ENCODE data around the gene ID2. TPM values are rescaled to one million over a fixed set of nuclear protein-coding genes. Genes with fewer than 3 reads are reported as not detected.

The ID2 gene
- total and polyA plus RNA-seq, 2 of the 13 experiments (the other 11 are each of a cell fraction or from before 2014, with no cell fraction given): 214 to 719 TPM

DNA sequence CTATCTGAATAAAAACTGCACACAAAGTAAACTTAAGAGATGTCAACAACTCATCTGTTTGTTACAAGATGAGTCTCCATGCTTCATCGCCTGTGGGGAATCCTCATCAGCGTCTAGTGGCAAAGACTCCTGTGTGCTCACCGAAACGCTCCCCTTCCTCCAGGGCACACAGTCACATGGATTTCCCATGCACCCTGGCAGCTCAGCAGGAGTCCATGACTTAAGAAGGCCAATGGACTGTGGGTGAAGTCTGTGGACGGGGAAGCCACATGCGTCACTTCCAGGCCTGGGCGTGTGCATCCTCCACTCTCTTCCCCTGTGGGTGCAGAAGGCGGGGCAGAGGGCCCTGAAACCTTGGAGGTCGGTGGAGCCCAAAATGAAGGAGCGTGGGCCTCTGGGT is 41.1 kb downstream of the ID2 start:
- no peak for ATAC-seq
- in situ Hi-C loops (cut with HindIII; ENCODE audit: extremely low pct_ligation_motif_present, low pct_unique_long_range_greater_than_20kb) (no loop called here), intact Hi-C loops (cut with micrococcal nuclease; ENCODE audit: unreplicated experiment) (no loop called here)
- ChIA-PET CTCF (ENCODE audit: low intra/inter-chr PET ratio, low total read pairs) (no interaction called here), POLR2A (no interaction called here)
- no peaks in the 10 kb centered on the region for H4K20me1 ChIP-seq (ENCODE audit: insufficient read depth, low read length)
- WGBS (ENCODE audit: low lambda C conversion rate): 71% methylated on average over 10 of the region's 10 CpGs
- H3K36me3 ChIP-seq (replicated peaks in 1 of 2; ENCODE audit: control insufficient read depth in 1 of 2, insufficient read depth in 2 of 2, low read length in 2 of 2): 0 out of 5 replicates have a peak, but pooled peaks cover 0 to 2% of the 10 kb centered on the region in 2 experiments
- no peak for DNase-seq (ENCODE audit: low spot score)
- peaks cover 0 to 3% of the 10 kb centered on the region in 2 experiments; a peak in 1 of 5 replicates for H3K27me3 ChIP-seq (ENCODE audit: control insufficient read depth in 1 of 2, insufficient read depth in 2 of 2, low read length in 2 of 2)
- no peaks in the 10 kb centered on the region for H3K79me2 ChIP-seq (ENCODE audit: insufficient read depth, low read length)
- no peak overlapping the region for H3K4me3 ChIP-seq (replicated peaks in 1 of 3; ENCODE audit: insufficient read depth in 1 of 3, low read depth in 2 of 3, low read length in 3 of 3)
- H3K4me1 ChIP-seq (ENCODE audit: insufficient read depth, low read length): peaks cover 10% of the 10 kb centered on the region; the same call in 1 of the 2 replicates
- H3K4me2 ChIP-seq (ENCODE audit: low read depth, low read length): no peak overlapping the region
- H3K9me3 ChIP-seq (ENCODE audit: low read length): no peaks in the 10 kb centered on the region
- TF ChIP-seq FOXJ3 (CRISPR knock-in tag; IDR thresholded peaks at IDR 0.05; ENCODE audit: borderline replicate concordance) (no peak), PCBP2 (optimal IDR thresholded peaks at IDR 0.05; ENCODE audit: low read depth, low read length, poor library complexity, severe bottlenecking) (no peak), ZNF431 (CRISPR knock-in tag; IDR thresholded peaks at IDR 0.05; ENCODE audit: borderline replicate concordance, low read depth) (no peak), CBFB (CRISPR knock-in tag; IDR thresholded peaks at IDR 0.05) (no peak), KDM5B (CRISPR knock-in tag; IDR thresholded peaks at IDR 0.05; ENCODE audit: borderline replicate concordance) (no peak)
- TF ChIP-seq, protein P1, sequence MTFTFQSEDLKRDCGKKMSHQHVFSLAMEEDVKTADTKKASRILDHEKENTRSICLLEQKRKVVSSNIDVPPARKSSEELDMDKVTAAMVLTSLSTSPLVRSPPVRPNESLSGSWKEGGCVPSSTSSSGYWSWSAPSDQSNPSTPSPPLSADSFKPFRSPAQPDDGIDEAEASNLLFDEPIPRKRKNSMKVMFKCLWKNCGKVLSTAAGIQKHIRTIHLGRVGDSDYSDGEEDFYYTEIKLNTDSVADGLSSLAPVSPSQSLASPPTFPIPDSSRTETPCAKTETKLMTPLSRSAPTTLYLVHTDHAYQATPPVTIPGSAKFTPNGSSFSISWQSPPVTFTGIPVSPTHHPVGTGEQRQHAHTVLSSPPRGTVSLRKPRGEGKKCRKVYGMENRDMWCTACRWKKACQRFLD (CRISPR knock-in tag; IDR thresholded peaks at IDR 0.05; ENCODE audit: borderline replicate concordance): no peak
- TF ChIP-seq, protein P2, sequence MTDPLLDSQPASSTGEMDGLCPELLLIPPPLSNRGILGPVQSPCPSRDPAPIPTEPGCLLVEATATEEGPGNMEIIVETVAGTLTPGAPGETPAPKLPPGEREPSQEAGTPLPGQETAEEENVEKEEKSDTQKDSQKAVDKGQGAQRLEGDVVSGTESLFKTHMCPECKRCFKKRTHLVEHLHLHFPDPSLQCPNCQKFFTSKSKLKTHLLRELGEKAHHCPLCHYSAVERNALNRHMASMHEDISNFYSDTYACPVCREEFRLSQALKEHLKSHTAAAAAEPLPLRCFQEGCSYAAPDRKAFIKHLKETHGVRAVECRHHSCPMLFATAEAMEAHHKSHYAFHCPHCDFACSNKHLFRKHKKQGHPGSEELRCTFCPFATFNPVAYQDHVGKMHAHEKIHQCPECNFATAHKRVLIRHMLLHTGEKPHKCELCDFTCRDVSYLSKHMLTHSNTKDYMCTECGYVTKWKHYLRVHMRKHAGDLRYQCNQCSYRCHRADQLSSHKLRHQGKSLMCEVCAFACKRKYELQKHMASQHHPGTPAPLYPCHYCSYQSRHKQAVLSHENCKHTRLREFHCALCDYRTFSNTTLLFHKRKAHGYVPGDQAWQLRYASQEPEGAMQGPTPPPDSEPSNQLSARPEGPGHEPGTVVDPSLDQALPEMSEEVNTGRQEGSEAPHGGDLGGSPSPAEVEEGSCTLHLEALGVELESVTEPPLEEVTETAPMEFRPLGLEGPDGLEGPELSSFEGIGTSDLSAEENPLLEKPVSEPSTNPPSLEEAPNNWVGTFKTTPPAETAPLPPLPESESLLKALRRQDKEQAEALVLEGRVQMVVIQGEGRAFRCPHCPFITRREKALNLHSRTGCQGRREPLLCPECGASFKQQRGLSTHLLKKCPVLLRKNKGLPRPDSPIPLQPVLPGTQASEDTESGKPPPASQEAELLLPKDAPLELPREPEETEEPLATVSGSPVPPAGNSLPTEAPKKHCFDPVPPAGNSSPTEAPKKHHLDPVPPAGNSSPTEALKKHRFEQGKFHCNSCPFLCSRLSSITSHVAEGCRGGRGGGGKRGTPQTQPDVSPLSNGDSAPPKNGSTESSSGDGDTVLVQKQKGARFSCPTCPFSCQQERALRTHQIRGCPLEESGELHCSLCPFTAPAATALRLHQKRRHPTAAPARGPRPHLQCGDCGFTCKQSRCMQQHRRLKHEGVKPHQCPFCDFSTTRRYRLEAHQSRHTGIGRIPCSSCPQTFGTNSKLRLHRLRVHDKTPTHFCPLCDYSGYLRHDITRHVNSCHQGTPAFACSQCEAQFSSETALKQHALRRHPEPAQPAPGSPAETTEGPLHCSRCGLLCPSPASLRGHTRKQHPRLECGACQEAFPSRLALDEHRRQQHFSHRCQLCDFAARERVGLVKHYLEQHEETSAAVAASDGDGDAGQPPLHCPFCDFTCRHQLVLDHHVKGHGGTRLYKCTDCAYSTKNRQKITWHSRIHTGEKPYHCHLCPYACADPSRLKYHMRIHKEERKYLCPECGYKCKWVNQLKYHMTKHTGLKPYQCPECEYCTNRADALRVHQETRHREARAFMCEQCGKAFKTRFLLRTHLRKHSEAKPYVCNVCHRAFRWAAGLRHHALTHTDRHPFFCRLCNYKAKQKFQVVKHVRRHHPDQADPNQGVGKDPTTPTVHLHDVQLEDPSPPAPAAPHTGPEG (CRISPR knock-in tag; IDR thresholded peaks at IDR 0.05): no peak
- TF ChIP-seq, protein P3, sequence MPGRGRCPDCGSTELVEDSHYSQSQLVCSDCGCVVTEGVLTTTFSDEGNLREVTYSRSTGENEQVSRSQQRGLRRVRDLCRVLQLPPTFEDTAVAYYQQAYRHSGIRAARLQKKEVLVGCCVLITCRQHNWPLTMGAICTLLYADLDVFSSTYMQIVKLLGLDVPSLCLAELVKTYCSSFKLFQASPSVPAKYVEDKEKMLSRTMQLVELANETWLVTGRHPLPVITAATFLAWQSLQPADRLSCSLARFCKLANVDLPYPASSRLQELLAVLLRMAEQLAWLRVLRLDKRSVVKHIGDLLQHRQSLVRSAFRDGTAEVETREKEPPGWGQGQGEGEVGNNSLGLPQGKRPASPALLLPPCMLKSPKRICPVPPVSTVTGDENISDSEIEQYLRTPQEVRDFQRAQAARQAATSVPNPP (CRISPR knock-in tag; IDR thresholded peaks at IDR 0.05): no peak
- H2AFZ ChIP-seq (ENCODE audit: low read length): no peak overlapping the region
- no peak overlapping the region for H3K9ac ChIP-seq (ENCODE audit: insufficient read depth, low read depth, low read length)
- FAIRE-seq: no peak
- BruUV-seq (replicated peaks): no TSS peak
- no peak overlapping the region for H3K27ac ChIP-seq (ENCODE audit: extremely low read length, insufficient read depth, low read length)

Data from HepG2 (cell line).